Spleen (tissue), 7 donors: Measurements from ENCODE around the gene AGAP2.

Experiments
- POLR2A ChIP-seq, 3 donors: fragments of 450-650 bp; IDR thresholded peaks; one replicate each; pipeline ENCODE4 v1.5.1; 2017; ENCODE audit warnings: antibody characterized with exemption in 3 of 3, mild to moderate bottlenecking in 1 of 3
- POLR2AphosphoS5 ChIP-seq, 3 donors: sonication (generic); formaldehyde crosslinking; IDR thresholded peaks; one replicate each; pipeline ENCODE4 v1.5.1; 2017; ENCODE audit warnings: antibody characterized with exemption in 3 of 3
- TF ChIP-seq, protein P1 (sequence below), 11 experiments: fragments of 200-600 bp in 7 of 11; fragments of 450-650 bp in 4 of 11; sonication (generic) in 4 of 11; IDR thresholded peaks in 8 of 11; conservative IDR thresholded peaks in 3 of 11; 1 replicate in 7 of 11; 2 replicates in 4 of 11; pipeline versions ENCODE4 v1.4.0 to v1.8.0; 2016 to 2021; ENCODE audit warnings: antibody characterized with exemption in 11 of 11, inconsistent platforms in 4 of 11, mild to moderate bottlenecking in 1 of 11
- donor health status: DM: no; HTN: no; CAD: no; lungs with moderate emphysema.
- donor health status: DM: no; HTN: no; CAD: no.
- donor health status: DM: no; HTN: no; CAD: no.

DNA sequence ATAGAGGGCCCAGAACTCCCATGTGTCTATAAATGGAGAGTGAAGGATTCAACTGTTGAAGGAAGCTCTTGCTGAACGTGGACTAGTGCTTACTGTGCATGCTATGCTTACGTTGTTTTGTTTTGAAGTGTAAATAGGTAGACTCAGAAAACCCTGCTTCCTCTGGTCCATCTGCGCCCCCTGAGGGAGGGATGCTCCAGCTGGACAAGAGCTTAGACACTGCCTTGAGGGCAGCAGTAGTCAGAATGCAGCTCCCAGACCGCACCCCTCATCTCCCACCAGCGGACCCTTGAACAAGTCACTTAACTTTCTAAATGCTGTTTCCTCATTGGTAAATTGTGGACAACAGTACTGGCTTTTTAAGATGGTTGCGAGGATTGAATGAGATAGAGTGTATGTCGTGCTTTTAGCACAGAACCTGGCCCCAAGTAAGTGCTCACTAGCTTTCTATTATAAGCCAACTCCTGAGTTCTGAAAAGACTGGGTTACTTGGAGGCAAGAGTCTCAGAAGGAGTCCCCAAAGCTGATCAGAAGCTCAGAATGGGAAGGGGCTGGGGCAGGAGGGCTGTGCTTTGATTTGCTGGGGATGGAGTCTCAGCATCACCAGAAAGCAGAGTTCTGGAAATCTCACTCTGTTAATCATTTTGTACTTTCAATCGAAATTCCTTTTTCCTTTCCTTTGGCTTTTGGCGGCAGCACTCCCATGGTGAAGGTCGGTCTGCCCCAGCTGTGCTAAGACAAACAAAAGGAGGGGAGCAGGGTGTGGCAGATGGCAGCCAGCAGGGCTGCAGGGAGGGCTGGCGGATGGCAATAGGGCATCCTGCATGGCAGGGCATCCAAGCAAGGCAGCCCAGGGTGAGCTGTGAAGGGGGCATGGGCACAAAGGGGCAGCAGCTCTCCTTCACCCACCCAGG is 15.6 kb downstream of the AGAP2 start:
- TF ChIP-seq, protein P1, sequence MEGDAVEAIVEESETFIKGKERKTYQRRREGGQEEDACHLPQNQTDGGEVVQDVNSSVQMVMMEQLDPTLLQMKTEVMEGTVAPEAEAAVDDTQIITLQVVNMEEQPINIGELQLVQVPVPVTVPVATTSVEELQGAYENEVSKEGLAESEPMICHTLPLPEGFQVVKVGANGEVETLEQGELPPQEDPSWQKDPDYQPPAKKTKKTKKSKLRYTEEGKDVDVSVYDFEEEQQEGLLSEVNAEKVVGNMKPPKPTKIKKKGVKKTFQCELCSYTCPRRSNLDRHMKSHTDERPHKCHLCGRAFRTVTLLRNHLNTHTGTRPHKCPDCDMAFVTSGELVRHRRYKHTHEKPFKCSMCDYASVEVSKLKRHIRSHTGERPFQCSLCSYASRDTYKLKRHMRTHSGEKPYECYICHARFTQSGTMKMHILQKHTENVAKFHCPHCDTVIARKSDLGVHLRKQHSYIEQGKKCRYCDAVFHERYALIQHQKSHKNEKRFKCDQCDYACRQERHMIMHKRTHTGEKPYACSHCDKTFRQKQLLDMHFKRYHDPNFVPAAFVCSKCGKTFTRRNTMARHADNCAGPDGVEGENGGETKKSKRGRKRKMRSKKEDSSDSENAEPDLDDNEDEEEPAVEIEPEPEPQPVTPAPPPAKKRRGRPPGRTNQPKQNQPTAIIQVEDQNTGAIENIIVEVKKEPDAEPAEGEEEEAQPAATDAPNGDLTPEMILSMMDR (IDR thresholded peaks at IDR 0.05 in 8 of 11, conservative IDR thresholded peaks at IDR 0.05 in 3 of 11) = no peak
- TF ChIP-seq POLR2A (IDR thresholded peaks at IDR 0.05) (no peak), POLR2AphosphoS5 (IDR thresholded peaks at IDR 0.05) (peak; percentile 31 to 79 (median 50))
